NCI-H1092 (cell line): Measurements from ENCODE around the gene TRIM52.
"Not testable (repeated sequence)": the region's sequence is repeated elsewhere in the genome, so short reads cannot be mapped to it uniquely, and the experiment has no call there.

Experiments used
- DNase-seq: peaks from one replicate; lab custom pipeline; 2025; lab: John Stamatoyannopoulos, UW

Gene TRIM52

DNA sequence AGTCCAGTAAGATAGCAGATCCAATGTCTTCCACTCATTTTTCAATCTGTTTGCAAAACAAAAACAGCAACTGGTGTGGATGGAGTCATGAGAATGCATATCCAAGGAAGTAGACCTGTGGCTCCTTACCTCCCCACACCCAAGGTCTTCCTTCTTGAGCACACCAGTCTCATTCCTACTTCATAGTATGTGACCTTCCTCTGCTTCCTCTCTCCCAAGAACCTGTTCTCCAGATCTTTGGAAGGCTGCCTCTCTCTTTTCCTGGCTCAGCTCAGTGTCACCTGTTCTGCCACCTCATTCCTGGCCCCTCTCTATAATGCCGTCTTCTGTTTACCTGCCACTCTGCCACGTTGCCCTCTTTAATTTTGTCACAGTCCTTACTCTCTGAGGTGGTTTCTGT lies 48.0 kb downstream of the TRIM52 start:
- no peak for DNase-seq

DNA sequence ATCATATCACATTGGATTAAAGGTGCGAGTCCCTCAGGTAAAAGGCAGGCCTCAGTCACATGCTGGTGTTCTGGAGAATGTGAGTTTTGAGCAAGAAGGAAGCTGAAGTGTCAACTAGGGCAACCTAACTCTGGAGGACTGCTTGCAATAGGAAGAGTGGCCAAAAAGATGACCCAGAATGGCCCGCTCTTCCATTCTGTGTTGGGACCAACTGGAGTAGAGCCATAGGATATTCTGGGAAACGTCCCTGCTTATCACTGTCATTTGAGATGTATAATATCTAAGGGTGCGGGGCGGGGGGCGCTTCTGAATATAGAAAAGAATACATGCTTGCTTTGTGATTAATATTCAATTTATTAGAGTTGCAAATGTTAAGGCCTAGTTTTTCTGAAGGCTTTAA lies 48.9 kb downstream of the TRIM52 start:
- DNase-seq, result no peak

DNA sequence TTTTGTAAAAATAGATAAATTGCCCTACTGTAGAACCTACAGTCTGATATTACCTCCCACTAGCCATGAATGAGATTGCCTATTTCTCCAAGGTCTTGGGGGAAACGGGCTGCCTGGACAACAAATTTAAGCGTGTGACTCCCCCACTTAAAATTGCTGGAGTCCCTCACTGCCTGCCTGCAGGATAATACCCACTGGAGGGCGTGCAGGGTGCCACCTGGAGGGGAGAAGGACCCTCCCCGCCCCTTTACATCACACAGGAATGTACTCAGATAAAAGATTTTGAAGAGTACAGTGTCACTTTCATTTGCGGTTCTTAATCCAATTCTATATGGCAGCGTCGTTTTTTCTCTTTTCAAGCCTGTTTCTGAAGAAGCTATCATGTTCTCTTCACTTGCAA lies 49.7 kb downstream of the TRIM52 start:
- DNase-seq, result no peak

DNA sequence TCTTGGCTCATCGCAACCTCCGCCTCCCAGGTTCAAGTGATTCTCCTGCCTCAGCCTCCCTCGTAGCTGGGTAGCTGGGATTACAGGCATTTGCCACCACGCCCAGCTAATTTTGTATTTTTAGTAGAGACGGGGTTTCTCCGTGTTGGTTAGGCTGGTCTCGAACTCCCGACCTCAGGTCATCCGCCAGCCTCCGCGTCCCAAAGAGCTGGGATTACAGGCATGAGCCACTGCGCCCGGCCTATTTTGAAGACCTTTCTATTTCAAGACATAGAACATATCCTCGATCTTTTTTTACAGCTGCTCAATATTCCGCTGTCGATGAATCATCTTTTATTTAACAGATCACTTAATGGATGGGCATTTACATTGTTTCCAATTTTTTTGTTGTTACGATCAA lies 50.2 kb downstream of the TRIM52 start:
- DNase-seq, result not testable (repeated sequence)

DNA sequence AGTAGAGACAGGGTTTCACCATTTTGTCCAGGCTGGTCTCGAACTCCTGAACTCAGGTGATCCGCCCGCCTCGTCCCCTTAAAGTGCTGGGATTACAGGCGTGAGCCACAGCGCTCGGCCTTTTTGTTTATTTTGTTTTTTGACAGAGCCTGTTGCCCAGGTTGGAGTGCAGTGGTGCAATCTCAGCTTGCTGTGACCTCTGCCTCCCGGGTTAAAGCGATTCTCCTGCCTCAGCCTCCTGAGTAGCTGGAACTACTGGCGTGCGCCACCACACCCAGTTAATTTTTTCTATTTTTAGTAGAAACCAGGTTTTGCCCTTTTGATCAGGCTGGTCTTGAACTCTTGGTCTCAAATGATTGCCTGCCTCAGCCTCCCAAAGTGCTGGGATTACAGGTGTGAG lies 50.8 kb downstream of the TRIM52 start:
- not testable (repeated sequence) for DNase-seq

DNA sequence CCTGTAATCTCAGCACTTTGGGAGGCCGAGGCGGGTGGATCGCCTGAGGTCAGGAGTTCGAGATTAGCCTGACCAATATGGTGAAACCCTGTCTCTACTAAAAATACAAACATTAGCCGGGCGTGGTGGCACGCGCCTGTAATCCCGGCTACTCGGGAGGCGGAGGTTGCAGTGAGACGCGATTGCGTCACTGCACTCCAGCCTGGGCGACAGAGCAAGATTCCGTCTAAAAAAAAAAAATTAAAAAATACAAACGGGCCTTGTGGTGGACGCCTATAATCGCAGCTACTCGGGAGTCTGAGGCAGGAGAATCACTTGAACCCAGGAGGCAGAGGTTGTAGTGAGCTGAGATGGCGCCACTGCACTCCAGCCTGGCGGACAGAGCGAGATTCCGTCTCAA lies 51.9 kb downstream of the TRIM52 start:
- DNase-seq, result not testable (repeated sequence)

DNA sequence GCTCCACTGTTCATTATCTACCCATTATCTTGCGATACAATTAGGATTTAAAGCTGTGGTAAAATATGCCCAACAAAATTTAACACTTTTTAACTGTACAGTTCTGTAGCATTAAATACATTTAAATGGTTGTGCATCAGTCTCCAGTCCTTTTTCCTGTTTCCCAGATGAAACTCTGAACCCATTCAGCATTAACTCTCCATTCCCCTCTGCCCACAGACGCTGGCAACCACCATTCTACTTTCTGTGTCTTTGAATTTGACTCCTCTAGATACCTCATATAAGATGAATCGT lies 53.0 kb downstream of the TRIM52 start:
- no peak for DNase-seq

DNA sequence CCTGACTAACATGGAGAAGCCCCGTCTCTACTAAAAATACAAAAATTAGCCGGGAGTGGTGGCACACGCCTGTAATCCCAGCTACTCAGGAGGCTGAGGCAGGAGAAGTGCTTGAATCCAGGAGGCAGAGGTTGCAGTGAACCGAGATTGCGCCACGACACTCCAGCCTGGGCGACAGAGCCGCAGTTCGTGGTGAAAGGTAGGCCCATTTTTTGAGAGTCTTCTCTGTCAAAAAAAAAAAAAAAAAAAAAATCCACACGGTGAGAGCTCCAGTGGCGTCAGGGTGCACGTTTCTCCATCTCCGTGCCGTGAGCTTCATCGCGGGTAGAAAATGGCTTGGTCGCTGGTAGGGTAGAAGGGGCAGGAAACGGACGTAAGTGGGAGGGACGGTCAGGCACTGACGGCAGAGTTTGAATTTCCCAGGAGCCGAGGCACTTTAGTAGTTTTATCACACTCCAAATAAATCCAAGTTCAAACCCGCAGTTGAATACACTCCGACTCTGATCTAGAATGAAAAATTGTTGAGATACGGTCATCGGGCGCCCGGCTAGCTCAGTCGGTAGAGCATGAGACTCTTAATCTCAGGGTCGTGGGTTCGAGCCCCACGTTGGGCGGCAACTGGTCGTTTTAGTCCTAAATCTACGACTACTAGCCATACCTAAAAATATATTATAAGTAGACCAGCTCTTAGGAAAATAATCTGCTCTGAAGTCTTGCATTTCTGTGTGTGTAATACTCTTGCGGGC lies 53.6 kb downstream of the TRIM52 start:
- DNase-seq, result no peak

DNA sequence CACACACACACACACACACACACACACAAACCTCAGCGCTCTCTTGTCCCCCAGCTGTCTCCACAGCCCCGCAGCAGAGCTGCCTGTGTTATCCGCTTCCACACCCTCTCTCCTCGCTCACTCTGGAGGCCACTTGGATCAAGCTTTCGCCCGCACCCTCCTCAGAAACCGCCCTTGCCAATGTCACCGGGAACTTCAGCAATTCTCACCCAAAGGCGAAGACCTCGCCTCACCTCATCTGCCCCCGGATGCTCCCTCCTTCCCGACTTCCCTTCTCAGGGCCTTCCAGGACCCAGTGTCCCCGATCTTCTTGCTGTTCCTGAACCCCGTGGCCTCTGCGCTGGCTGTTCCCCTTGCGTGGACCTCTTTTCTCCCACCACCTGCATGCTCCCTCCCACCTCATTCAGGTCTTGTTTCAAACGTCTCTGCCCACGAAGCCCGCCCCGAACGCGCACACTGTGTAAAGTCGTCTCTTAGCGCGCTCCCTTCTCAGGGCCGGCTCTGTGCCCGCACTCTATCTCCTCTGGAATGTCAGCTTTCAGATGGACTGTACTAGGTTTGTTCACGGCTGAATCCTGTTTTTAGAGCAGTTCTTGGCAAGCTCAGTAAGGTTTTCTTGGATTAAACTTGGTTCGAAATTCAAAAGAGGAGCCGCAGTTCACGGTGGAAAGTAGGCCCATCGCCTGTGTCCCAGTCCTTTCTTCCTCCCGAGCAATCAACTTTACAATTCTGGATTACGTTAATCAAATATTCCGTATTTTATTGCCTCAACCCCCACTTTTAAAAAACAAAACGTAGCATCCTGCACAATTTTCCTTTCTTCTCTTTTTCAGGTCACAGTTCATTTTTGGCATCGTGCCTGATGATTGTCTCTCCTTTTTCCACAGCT lies 54.9 kb downstream of the TRIM52 start:
- no peak for DNase-seq
